Liver (tissue), 9 donors: ENCODE measurements around the gene KCNMA1. TPM values are rescaled to one million over a fixed set of nuclear protein-coding genes. Genes with fewer than 3 reads are reported as not detected.

Experiments
- DNase-seq: peaks from one replicate; pipeline ENCODE4 v3.0.0-alpha.2; 2017; ENCODE audit warnings: low spot score
- H3K27ac ChIP-seq, 2 donors: one replicate each; pipeline ENCODE4 v1.7.0; 2013; ENCODE audit warnings: inconsistent platforms in 2 of 2, low read length in 2 of 2, control low read depth in 1 of 2, low read depth in 1 of 2, mild to moderate bottlenecking in 1 of 2
- H3K27me3 ChIP-seq, 4 donors: one replicate each; pipeline versions ENCODE4 v1.6.1 to v1.7.0; 2013; ENCODE audit warnings: low read length in 3 of 4, inconsistent platforms in 1 of 4, mild to moderate bottlenecking in 1 of 4, moderate library complexity in 1 of 4; ENCODE audit not compliant: control insufficient read depth in 4 of 4, insufficient read depth in 4 of 4
- H3K36me3 ChIP-seq, 4 donors: one replicate each; pipeline versions ENCODE4 v1.6.1 to v1.7.0; 2013; ENCODE audit warnings: low read length in 3 of 4, mild to moderate bottlenecking in 3 of 4, low read depth in 1 of 4, moderate library complexity in 1 of 4; ENCODE audit not compliant: control insufficient read depth in 4 of 4, insufficient read depth in 3 of 4
- H3K4me1 ChIP-seq, 4 donors: one replicate each; pipeline versions ENCODE4 v1.6.1 to v1.7.0; 2013; ENCODE audit warnings: low read length in 3 of 4, mild to moderate bottlenecking in 3 of 4, moderate library complexity in 1 of 4; ENCODE audit not compliant: control insufficient read depth in 4 of 4, insufficient read depth in 4 of 4
- H3K4me3 ChIP-seq, 3 donors: one replicate each; pipeline versions ENCODE4 v1.6.1 to v1.7.0; 2013; ENCODE audit warnings: low read length in 3 of 3, control low read depth in 1 of 3, low read depth in 1 of 3, mild to moderate bottlenecking in 1 of 3
- H3K9ac ChIP-seq, 2 donors: one replicate each; pipeline ENCODE4 v1.7.0; 2013; ENCODE audit warnings: low read length in 2 of 2, mild to moderate bottlenecking in 2 of 2, moderate library complexity in 2 of 2, control low read depth in 1 of 2, low read depth in 1 of 2
- H3K9me3 ChIP-seq, 4 donors: one replicate each; pipeline versions ENCODE4 v1.6.1 to v1.7.0; 2013; ENCODE audit warnings: low read length in 3 of 4; ENCODE audit not compliant: control insufficient read depth in 4 of 4
- ATF3 ChIP-seq: IDR thresholded peaks from 2 replicates; pipeline ENCODE4 v1.6.1; 2016; ENCODE audit warnings: antibody characterized with exemption
- EGR1 ChIP-seq, 2 donors: IDR thresholded peaks; 2 replicates each; pipeline ENCODE4 v1.6.1; 2016 to 2018; ENCODE audit warnings: antibody characterized with exemption in 2 of 2, low read depth in 2 of 2
- FOXA1 ChIP-seq: IDR thresholded peaks from 2 replicates; pipeline ENCODE4 v1.6.1; 2016; ENCODE audit warnings: antibody characterized with exemption
- FOXA2 ChIP-seq: IDR thresholded peaks from 2 replicates; pipeline ENCODE4 v1.6.1; 2016; ENCODE audit warnings: antibody characterized with exemption
- GABPA ChIP-seq, 2 donors: IDR thresholded peaks in 1 of 2; conservative IDR thresholded peaks in 1 of 2; 2 replicates each; pipeline ENCODE4 v1.6.1; 2016; ENCODE audit warnings: antibody characterized with exemption in 2 of 2, mild to moderate bottlenecking in 1 of 2, moderate library complexity in 1 of 2
- HNF4A ChIP-seq, 2 donors: conservative IDR thresholded peaks; 2 replicates each; pipeline ENCODE4 v1.6.1; 2016; ENCODE audit warnings: antibody characterized with exemption in 2 of 2, mild to moderate bottlenecking in 2 of 2
- HNF4G ChIP-seq: IDR thresholded peaks from 2 replicates; pipeline ENCODE4 v1.6.1; 2016; ENCODE audit warnings: antibody characterized with exemption
- JUND ChIP-seq, 2 donors: IDR thresholded peaks; 2 replicates each; pipeline ENCODE4 v1.6.1; 2016; ENCODE audit warnings: antibody characterized with exemption in 2 of 2
- RAD21 ChIP-seq, 2 donors: IDR thresholded peaks; 2 replicates each; pipeline ENCODE4 v1.6.1; 2016; ENCODE audit warnings: antibody characterized with exemption in 2 of 2, mild to moderate bottlenecking in 2 of 2
- REST ChIP-seq: IDR thresholded peaks from 2 replicates; pipeline ENCODE4 v1.6.1; 2016; ENCODE audit warnings: antibody characterized with exemption, mild to moderate bottlenecking
- RXRA ChIP-seq, 2 donors: IDR thresholded peaks; 2 replicates each; pipeline ENCODE4 v1.6.1; 2017 to 2018; ENCODE audit warnings: antibody characterized with exemption in 2 of 2, mild to moderate bottlenecking in 1 of 2
- SP1 ChIP-seq: IDR thresholded peaks from 2 replicates; pipeline ENCODE4 v1.6.1; 2018; ENCODE audit warnings: antibody characterized with exemption, mild to moderate bottlenecking
- TAF1 ChIP-seq: conservative IDR thresholded peaks from 2 replicates; pipeline ENCODE4 v1.6.1; 2016; ENCODE audit warnings: antibody characterized with exemption, mild to moderate bottlenecking
- YY1 ChIP-seq: IDR thresholded peaks from 2 replicates; pipeline ENCODE4 v1.6.1; 2016; ENCODE audit warnings: antibody characterized with exemption, mild to moderate bottlenecking
- ZBTB33 ChIP-seq: IDR thresholded peaks from 2 replicates; pipeline ENCODE4 v1.6.1; 2016; ENCODE audit warnings: antibody characterized with exemption
- WGBS: extraction: QIAGEN DNeasy Blood & Tissue Kit; methylation state at CpG from one replicate; pipeline ENCODE4 v1.1.7; 2013; 5-methylcytosine and 5-hydroxymethylcytosine counted together
- polyA plus RNA-seq, 2 donors: library from polyadenylated mRNA; stranded (reverse) in 1 of 2; unstranded in 1 of 2; fragments of 200-250 nt in 1 of 2; fragments of >200 nt in 1 of 2; fragmentation: Nextera tagmentation in 1 of 2; extraction: Ambion mirVana in 1 of 2; gene quantifications; one replicate each; pipeline versions ENCODE4 v1.2.1 to v1.2.3, GENCODE V29; 2013 to 2015
- total RNA-seq, 2 donors: library from RNA; depleted of rRNA; stranded (reverse); fragments of >200 nt; gene quantifications; one replicate each; pipeline ENCODE4 v1.2.3, GENCODE V29; 2014
- TF ChIP-seq, protein P1 (sequence below): fragments of 150-350 bp; IDR thresholded peaks from 2 replicates; pipeline ENCODE4 v1.5.1; 2017; ENCODE audit warnings: improper control_type of control experiment, low read depth, low read length; ENCODE audit not compliant: missing input control
- TF ChIP-seq, protein P2 (sequence below): IDR thresholded peaks from 2 replicates; pipeline ENCODE4 v1.6.1; 2016; ENCODE audit warnings: antibody characterized with exemption
- donor health status: healthy.
- donor health status: healthy.
- donor health status: healthy.
- donor health status: healthy.
- donor health status: healthy.

Gene KCNMA1
- total and polyA plus RNA-seq, 4 donors = 2.5 to 9.7 (median 4.7) TPM

DNA sequence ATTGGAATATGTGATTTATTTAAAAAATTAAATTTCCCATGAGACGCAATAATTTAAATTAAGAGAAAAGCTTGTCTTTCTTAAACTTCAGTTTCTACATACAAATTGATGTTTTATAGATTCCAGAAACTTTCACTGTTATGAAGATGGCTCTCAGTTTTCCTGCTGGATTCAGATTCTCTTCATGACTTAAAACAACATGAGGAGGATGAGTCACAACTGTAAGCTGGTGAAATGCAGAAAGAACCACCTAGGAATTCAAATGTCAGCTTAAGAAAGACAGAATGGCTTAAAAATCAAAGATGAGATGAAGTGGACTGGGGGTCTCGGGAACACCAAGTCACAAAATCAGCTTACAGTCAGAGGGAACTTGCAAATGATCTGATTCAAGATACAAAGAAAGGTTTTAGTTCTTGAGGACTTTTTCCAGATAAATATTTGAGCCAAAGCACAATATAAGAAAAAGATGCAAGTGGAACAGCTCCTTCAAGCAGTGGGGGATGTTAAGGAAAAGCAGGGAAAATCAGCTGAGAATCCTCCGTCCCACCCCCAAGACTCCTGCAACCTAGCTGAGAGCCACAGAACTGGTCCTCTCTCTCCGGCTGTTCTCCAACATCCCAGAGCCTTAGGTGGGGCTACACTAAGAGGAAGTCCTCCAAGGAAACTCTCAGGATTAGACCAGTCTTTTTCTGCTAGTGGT, 279.8 kb downstream of the KCNMA1 start:
- Histone ChIP-seq H3K4me3 (no peak overlapping the region), H3K27me3 (no peaks in the 10 kb centered on the region), H3K9me3 (no peaks in the 10 kb centered on the region), H3K36me3 (no peaks in the 10 kb centered on the region), H3K9ac (no peak overlapping the region), H3K4me1 (no peaks in the 10 kb centered on the region), H3K27ac (no peak overlapping the region)
- TF ChIP-seq RXRA (IDR thresholded peaks at IDR 0.05) = no peak
- TF ChIP-seq FOXA2 = no peak
- TF ChIP-seq, protein P1, sequence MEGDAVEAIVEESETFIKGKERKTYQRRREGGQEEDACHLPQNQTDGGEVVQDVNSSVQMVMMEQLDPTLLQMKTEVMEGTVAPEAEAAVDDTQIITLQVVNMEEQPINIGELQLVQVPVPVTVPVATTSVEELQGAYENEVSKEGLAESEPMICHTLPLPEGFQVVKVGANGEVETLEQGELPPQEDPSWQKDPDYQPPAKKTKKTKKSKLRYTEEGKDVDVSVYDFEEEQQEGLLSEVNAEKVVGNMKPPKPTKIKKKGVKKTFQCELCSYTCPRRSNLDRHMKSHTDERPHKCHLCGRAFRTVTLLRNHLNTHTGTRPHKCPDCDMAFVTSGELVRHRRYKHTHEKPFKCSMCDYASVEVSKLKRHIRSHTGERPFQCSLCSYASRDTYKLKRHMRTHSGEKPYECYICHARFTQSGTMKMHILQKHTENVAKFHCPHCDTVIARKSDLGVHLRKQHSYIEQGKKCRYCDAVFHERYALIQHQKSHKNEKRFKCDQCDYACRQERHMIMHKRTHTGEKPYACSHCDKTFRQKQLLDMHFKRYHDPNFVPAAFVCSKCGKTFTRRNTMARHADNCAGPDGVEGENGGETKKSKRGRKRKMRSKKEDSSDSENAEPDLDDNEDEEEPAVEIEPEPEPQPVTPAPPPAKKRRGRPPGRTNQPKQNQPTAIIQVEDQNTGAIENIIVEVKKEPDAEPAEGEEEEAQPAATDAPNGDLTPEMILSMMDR = no peak
- no peak for TF ChIP-seq JUND (IDR thresholded peaks at IDR 0.05)
- WGBS = 91% methylated on average over 4 of the region's 4 CpGs
- DNase-seq = no peak

DNA sequence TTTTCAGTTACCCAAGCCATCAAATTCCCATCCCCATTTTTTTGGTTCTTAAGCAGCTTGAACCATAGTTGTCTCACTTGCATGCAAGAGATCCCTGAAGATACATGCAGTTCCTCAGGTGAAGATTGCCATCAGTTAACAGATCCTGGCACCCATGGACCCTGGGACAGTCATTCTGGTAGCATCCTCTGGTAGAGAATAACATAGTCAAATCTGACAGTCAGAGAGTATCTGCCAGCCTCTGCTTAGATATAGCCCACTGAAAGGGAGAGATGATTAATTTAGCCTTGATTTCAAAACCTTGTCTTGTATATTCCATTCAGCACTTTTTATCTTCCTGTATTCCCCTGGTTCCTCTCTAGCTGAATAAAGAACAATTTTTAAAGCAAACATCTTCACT, 280.4 kb downstream of the KCNMA1 start:
- Histone ChIP-seq H3K36me3 (no peaks in the 10 kb centered on the region), H3K9me3 (no peaks in the 10 kb centered on the region), H3K9ac (no peak overlapping the region), H3K4me1 (no peaks in the 10 kb centered on the region), H3K27ac (no peak overlapping the region), H3K27me3 (no peaks in the 10 kb centered on the region), H3K4me3 (no peak overlapping the region)
- no peak for DNase-seq
- no peak for TF ChIP-seq REST
- no peak for TF ChIP-seq ZBTB33
- TF ChIP-seq HNF4A (conservative IDR thresholded peaks at IDR 0.05) = no peak
- no peak for TF ChIP-seq EGR1 (IDR thresholded peaks at IDR 0.05; ENCODE audit: low read depth in 2 of 2)
- TF ChIP-seq FOXA1 = no peak
- TF ChIP-seq FOXA2 = no peak
- no peak for TF ChIP-seq ATF3
- no peak for TF ChIP-seq RAD21 (IDR thresholded peaks at IDR 0.05)
- TF ChIP-seq JUND (IDR thresholded peaks at IDR 0.05) = no peak
- TF ChIP-seq YY1 = no peak
- TF ChIP-seq HNF4G = no peak
- TF ChIP-seq, protein P1 = no peak
- TF ChIP-seq RXRA (IDR thresholded peaks at IDR 0.05) = no peak
- TF ChIP-seq GABPA (IDR thresholded peaks at IDR 0.05 in 1 of 2, conservative IDR thresholded peaks at IDR 0.05 in 1 of 2) = no peak
- TF ChIP-seq TAF1 = no peak
- TF ChIP-seq, protein P2, sequence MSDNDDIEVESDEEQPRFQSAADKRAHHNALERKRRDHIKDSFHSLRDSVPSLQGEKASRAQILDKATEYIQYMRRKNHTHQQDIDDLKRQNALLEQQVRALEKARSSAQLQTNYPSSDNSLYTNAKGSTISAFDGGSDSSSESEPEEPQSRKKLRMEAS = no peak
- TF ChIP-seq SP1 = no peak
